ENCODE measurements around the gene AGAP1.

DNA sequence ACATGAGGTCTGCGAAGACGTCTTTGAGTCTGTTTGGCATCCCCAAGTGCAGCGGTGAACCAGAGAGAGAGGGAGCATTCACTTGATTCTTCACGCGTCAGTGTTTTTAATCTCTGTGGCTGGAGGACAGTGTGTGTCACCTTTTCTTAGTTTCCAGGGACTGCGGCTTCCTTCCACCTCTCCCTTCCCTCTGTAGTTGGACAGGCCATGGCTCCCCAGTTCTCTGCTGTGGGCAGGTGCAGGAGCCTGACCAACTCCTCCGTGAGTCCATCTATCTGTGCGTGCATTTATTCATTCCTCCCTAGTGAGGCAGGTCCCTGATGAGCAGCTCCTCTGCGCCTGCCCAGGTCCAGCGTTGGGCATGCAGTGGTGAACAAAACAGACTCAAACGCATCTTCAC is 42.9 kb downstream of the AGAP1 start:
- TF ChIP-seq POLR2A (IDR thresholded peaks at IDR 0.05; ENCODE audit: low read depth, low read length), result no peak
- no peak for TF ChIP-seq TAF1 (IDR thresholded peaks at IDR 0.05; ENCODE audit: low read depth, low read length)
- no peak for TF ChIP-seq POLR2AphosphoS5 (IDR thresholded peaks at IDR 0.05; ENCODE audit: low read depth, low read length)
- no peak for TF ChIP-seq POU2F2 (IDR thresholded peaks at IDR 0.05; ENCODE audit: low read depth, low read length)
